Fibroblast of villous mesenchyme (primary cell): ENCODE measurements around the gene SUGT1. TPM values are rescaled to one million over a fixed set of nuclear protein-coding genes. Genes with fewer than 3 reads are reported as not detected.
"Not testable (repeated sequence)": the region's sequence is repeated elsewhere in the genome, so short reads cannot be mapped to it uniquely, and the experiment has no call there.

Experiments
- DNase-seq: peaks from one replicate; pipeline ENCODE4 v3.0.0-alpha.2; 2010; ENCODE audit warnings: low read depth
- H3K4me3 ChIP-seq: 2 replicates; pipeline ENCODE4 v1.5.1; 2011; ENCODE audit warnings: low read depth, mild to moderate bottlenecking, low read length
- total RNA-seq: library from RNA; depleted of rRNA; stranded (reverse); fragments of >200 nt; gene quantifications from 2 replicates; pipeline ENCODE4 v1.2.3, GENCODE V29; 2012
- TF ChIP-seq, protein P1 (sequence below): IDR thresholded peaks from 2 replicates; pipeline ENCODE4 v1.5.1; 2012; ENCODE audit warnings: low read depth, mild to moderate bottlenecking, low read length; ENCODE audit not compliant: insufficient read depth

SUGT1 gene
- total RNA-seq, 1 donor, result 47.1 TPM

DNA sequence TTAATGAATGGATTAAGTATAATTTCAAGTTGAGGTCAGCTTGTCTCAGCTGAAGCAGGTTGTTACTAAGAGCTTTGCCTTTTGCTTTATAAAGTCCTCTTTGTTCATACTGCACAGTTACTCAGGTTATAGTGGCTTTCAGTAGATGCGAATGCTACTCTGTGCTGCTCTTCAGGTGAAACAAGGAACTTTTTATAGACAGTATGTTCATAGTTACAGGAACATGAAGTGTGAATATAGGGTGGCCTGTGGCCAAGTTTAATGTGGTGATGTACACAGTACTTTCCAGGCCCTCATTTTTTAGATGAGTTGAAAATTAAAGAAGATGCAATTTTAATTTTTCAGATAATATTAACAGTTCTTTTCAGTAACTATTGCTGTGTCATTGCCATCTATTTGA, 20.8 kb downstream of the SUGT1 start:
- no peak for DNase-seq
- TF ChIP-seq, protein P1, sequence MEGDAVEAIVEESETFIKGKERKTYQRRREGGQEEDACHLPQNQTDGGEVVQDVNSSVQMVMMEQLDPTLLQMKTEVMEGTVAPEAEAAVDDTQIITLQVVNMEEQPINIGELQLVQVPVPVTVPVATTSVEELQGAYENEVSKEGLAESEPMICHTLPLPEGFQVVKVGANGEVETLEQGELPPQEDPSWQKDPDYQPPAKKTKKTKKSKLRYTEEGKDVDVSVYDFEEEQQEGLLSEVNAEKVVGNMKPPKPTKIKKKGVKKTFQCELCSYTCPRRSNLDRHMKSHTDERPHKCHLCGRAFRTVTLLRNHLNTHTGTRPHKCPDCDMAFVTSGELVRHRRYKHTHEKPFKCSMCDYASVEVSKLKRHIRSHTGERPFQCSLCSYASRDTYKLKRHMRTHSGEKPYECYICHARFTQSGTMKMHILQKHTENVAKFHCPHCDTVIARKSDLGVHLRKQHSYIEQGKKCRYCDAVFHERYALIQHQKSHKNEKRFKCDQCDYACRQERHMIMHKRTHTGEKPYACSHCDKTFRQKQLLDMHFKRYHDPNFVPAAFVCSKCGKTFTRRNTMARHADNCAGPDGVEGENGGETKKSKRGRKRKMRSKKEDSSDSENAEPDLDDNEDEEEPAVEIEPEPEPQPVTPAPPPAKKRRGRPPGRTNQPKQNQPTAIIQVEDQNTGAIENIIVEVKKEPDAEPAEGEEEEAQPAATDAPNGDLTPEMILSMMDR, result no peak
- H3K4me3 ChIP-seq, result no peak overlapping the region

DNA sequence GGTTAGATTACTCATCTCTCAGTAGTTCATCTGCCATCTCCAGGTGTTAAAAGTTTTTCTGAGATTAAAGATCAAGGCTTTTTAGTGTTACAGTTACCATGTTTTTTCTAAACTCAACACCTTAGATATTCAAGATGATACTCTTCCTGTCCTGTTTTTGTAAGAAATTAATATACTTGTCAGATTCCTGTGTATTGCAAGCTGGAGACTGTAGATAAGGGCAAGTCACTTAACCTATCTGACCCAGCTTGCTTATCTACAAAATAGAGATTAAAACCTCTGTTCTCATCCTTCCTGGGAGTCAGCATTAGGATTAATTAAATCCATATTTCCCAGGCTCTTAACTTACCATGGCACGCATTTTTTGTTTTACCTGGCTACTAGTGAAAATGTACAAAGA, 25.2 kb downstream of the SUGT1 start:
- no peak overlapping the region for H3K4me3 ChIP-seq
- DNase-seq, result no peak
- TF ChIP-seq, protein P1, result no peak

DNA sequence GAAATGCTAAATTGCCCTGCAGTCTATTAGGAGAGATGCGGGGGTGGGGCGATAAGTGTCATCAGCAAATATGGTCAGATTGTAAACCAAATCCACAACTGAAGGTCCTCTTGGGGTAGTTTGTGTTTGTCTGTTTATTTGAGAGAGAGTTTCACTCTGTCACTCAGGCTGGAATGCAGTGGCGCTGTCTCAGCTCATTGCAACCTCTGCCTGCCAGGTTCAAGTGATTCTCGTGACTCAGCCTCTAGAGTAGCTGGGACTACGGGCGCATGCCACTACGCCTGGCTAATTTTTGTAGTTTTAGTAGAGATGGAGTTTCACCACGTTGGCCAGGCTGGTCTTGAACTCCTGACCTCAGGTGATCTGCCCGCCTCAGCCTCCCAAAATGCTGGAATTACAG, 33.2 kb downstream of the SUGT1 start:
- not testable (repeated sequence) for DNase-seq, H3K4me3 ChIP-seq

DNA sequence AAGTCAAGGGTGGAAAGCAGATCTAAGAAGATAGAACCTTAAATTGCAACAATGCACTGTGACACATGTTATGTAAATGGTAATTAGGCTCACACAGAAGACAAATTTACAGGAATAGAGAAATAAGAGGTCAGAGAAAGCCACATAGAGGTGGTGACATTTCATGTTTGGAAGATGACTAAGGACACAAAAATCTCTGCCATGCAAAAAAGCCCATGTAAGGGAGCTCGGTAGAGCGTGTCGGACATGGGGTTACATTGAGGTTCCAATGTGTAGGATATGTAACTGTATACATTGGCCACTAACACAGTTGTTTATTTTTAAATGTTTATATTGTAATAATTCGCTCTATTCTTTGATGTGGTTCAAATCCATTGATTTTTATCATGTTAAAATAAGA, 33.7 kb downstream of the SUGT1 start:
- DNase-seq, result peak; percentile 2
- H3K4me3 ChIP-seq, result no peak overlapping the region
- TF ChIP-seq, protein P1, result no peak

DNA sequence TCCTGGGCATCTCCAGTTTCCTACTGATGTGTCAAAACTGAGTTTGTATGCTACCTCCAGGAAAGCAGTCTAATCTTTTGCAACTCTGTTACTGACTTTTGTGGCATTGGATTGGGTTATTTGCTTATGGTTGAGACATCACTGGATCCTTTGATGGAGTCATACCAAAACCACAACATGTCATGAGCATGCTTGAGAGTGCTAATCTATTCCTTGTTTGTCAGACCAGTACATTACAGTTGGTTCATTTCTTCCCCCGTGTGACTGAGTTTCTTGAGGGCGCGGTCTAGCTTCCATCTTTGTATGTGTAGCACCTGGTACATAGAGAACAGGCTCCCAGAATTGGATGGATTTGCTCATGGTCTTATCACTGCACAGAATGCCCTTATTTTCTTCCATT, 43.2 kb downstream of the SUGT1 start:
- H3K4me3 ChIP-seq, result no peak overlapping the region
- peak; percentile 65 for DNase-seq
- TF ChIP-seq, protein P1, result no peak

DNA sequence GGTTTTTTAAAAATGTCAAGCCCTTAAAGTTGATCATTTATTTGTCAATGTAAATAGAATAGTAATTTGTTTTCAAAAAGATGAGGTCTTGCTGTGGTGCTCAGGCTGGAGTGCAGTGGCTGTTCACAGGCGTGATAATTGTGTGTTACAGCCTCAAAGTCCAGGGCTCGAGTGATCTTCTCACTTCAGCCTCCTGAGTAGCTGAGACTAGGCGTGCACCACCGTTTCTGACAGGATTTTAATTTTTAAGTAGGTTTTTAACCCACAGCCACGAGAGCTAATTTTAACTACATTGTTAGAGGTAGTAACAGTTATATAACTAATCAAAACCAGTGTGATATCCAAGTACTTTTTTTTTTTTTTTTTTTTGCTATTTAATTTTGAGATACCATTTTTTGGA, 43.9 kb downstream of the SUGT1 start:
- no peak for DNase-seq
- H3K4me3 ChIP-seq, result no peak overlapping the region
- TF ChIP-seq, protein P1, result no peak

DNA sequence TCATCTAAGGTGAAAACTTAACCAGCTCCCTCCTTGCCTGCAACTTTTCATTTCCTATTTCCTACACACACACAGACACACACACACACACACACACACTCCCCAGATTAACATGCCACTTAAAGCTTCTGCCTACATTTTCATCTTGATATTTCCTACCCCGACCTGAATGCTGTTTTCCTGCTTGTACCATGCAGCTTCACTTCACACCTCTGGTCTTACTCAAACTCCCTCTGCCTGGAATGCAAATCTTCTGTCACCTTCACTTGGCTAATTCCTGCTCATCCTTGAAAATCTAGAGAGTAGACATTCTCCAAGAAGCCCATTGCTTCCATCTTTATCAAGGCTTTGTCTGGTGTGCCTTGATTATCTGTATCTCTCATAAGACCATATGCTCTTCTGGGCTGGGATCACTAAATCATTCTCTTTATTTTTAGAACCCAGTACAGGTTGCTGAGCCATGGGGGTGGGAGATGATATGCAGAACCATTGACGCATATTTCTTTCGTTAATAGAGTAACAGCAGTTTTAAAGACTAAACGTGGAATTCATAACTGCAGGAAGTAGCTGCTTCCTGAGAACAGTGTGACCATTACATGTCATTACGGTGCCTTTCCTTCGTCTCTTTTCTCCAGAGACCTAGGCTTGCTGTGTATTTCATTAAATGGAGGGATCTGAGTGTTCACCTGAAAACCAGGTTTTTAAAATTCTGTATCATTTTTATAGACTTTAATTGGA, 49.3 kb downstream of the SUGT1 start:
- no peak for DNase-seq
- TF ChIP-seq, protein P1, result no peak
- H3K4me3 ChIP-seq, result no peak overlapping the region
